Measurements from ENCODE around the gene APBB1.
"Not testable (repeated sequence)": the region's sequence is repeated elsewhere in the genome, so short reads cannot be mapped to it uniquely, and the experiment has no call there.

DNA sequence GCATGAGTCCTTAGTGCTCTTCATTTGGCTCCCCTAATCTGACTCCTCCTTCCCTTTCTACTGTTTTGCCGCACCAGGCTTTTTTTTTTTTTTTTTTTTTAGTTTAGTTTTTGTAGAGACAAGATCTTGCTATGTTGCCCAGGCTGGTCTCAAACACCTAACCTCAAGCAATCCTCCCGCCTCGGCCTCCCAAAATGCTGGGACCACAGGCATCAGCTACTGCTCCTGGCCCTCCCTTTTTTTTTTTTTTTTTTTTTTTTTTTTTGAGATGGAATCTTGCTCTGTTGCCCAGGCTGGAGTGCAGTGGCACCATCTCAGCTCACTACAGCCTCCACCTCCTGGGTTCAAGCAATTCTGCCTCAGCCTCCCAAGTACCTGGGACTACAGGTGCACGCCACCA is 26.6 kb downstream of the APBB1 start:
- TF ChIP-seq, protein P1, sequence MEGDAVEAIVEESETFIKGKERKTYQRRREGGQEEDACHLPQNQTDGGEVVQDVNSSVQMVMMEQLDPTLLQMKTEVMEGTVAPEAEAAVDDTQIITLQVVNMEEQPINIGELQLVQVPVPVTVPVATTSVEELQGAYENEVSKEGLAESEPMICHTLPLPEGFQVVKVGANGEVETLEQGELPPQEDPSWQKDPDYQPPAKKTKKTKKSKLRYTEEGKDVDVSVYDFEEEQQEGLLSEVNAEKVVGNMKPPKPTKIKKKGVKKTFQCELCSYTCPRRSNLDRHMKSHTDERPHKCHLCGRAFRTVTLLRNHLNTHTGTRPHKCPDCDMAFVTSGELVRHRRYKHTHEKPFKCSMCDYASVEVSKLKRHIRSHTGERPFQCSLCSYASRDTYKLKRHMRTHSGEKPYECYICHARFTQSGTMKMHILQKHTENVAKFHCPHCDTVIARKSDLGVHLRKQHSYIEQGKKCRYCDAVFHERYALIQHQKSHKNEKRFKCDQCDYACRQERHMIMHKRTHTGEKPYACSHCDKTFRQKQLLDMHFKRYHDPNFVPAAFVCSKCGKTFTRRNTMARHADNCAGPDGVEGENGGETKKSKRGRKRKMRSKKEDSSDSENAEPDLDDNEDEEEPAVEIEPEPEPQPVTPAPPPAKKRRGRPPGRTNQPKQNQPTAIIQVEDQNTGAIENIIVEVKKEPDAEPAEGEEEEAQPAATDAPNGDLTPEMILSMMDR (IDR thresholded peaks at IDR 0.05; ENCODE audit: low read length): not testable (repeated sequence)
- not testable (repeated sequence) for TF ChIP-seq EZH2 (IDR thresholded peaks at IDR 0.05; ENCODE audit: borderline replicate concordance, low read length)

All from OCI-LY1 (cell line).